Gastrocnemius medialis (tissue), 4 donors: ENCODE measurements around the gene PALLD.

Source experiments
- CTCF ChIP-seq, 5 experiments: fragments of 450-650 bp in 3 of 5; fragments of 200-600 bp in 2 of 5; sonication (generic) in 2 of 5; IDR thresholded peaks in 4 of 5; conservative IDR thresholded peaks in 1 of 5; 1 replicate in 4 of 5; 2 replicates in 1 of 5; pipeline ENCODE4 v1.5.1; 2016 to 2019; ENCODE audit warnings: antibody characterized with exemption in 5 of 5, mild to moderate bottlenecking in 3 of 5, moderate library complexity in 3 of 5
- POLR2A ChIP-seq, 2 donors: fragments of 450-650 bp; IDR thresholded peaks; one replicate each; pipeline ENCODE4 v1.6.1; 2017; ENCODE audit warnings: antibody characterized with exemption in 2 of 2, mild to moderate bottlenecking in 2 of 2, moderate library complexity in 2 of 2

GRCh38 chr4:168699224-168699878 is 202.5 kb downstream of the PALLD start:
- no peak for TF ChIP-seq CTCF (IDR thresholded peaks at IDR 0.05 in 4 of 5, conservative IDR thresholded peaks at IDR 0.05 in 1 of 5)
- no peak for TF ChIP-seq POLR2A (IDR thresholded peaks at IDR 0.05)
